Transverse colon (tissue), 4 donors: ENCODE data around the gene SERPIND1. TPM values are rescaled to one million over a fixed set of nuclear protein-coding genes. Genes with fewer than 3 reads are reported as not detected.

Experiments used
- DNase-seq: peaks from one replicate; pipeline ENCODE4 v3.0.0-alpha.2; 2019
- H3K27ac ChIP-seq, 4 donors: fragments of 200-600 bp; sonication (generic); 2 replicates each; pipeline ENCODE4 v1.5.1; 2016 to 2018; ENCODE audit warnings: inconsistent platforms in 4 of 4
- H3K27me3 ChIP-seq: fragments of 200-600 bp; sonication (generic); 2 replicates; pipeline ENCODE4 v1.5.1; 2017; ENCODE audit warnings: inconsistent platforms
- H3K36me3 ChIP-seq, 4 donors: fragments of 200-600 bp; sonication (generic); 2 replicates each; pipeline ENCODE4 v1.5.1; 2017 to 2019; ENCODE audit warnings: inconsistent platforms in 4 of 4
- H3K4me1 ChIP-seq, 4 donors: fragments of 200-600 bp; sonication (generic); 2 replicates each; pipeline ENCODE4 v1.5.1; 2017 to 2020; ENCODE audit warnings: inconsistent platforms in 4 of 4
- H3K4me3 ChIP-seq, 4 donors: fragments of 200-600 bp; sonication (generic); 1 replicate in 1 of 4; 2 replicates in 3 of 4; pipeline versions ENCODE4 v1.5.1 to v1.6.1; 2017 to 2019; ENCODE audit warnings: inconsistent platforms in 4 of 4
- H3K9me3 ChIP-seq, 2 donors: fragments of 200-600 bp; sonication (generic); 2 replicates each; pipeline ENCODE4 v1.5.1; 2017 to 2019; ENCODE audit warnings: inconsistent platforms in 2 of 2
- EP300 ChIP-seq: sonication (generic); formaldehyde crosslinking; IDR thresholded peaks from one replicate; pipeline ENCODE4 v1.6.1; 2017; ENCODE audit warnings: antibody characterized with exemption, low read depth
- POLR2A ChIP-seq: fragments of 450-650 bp; IDR thresholded peaks from one replicate; pipeline ENCODE4 v1.6.1; 2016; ENCODE audit warnings: antibody characterized with exemption, mild to moderate bottlenecking, moderate library complexity
- POLR2AphosphoS5 ChIP-seq, 3 donors: sonication (generic); formaldehyde crosslinking; IDR thresholded peaks; one replicate each; pipeline ENCODE4 v1.6.1; 2016; ENCODE audit warnings: antibody characterized with exemption in 3 of 3
- WGBS, 2 donors: methylation state at CpG; one replicate each; pipeline ENCODE4 v1.1.5; 2018; ENCODE audit warnings: low coverage in 1 of 2; 5-methylcytosine and 5-hydroxymethylcytosine counted together
- in situ Hi-C, 4 donors: fragments of 200-750 bp; cut with MboI; loops; one replicate each; pipeline versions ENCODE4 v1.15.0 to v1.15.1; 2017; ENCODE audit warnings: low sequenced_read_pairs in 3 of 4, low pct_ligation_motif_present in 1 of 4, low pct_unique_long_range_greater_than_20kb in 1 of 4
- intact Hi-C: fragments of 100-400 bp; cut with DNase I; formaldehyde crosslinking; loops from one replicate; pipeline ENCODE4 v1.15.1; 2023; ENCODE audit warnings: low total_unique reads
- total RNA-seq, 4 donors: library from RNA; depleted of rRNA; stranded (reverse); fragments of >200 nt; gene quantifications; one replicate each; pipeline ENCODE4 v1.1.0, GENCODE V29; 2016
- TF ChIP-seq, protein P1 (sequence below), 5 experiments: fragments of 200-600 bp in 3 of 5; fragments of 450-650 bp in 2 of 5; sonication (generic) in 3 of 5; IDR thresholded peaks; 1 replicate in 2 of 5; 2 replicates in 3 of 5; pipeline ENCODE4 v1.5.1; 2016 to 2017; ENCODE audit warnings: antibody characterized with exemption in 5 of 5, inconsistent platforms in 3 of 5, mild to moderate bottlenecking in 2 of 5, moderate library complexity in 1 of 5

Gene SERPIND1, protein sequence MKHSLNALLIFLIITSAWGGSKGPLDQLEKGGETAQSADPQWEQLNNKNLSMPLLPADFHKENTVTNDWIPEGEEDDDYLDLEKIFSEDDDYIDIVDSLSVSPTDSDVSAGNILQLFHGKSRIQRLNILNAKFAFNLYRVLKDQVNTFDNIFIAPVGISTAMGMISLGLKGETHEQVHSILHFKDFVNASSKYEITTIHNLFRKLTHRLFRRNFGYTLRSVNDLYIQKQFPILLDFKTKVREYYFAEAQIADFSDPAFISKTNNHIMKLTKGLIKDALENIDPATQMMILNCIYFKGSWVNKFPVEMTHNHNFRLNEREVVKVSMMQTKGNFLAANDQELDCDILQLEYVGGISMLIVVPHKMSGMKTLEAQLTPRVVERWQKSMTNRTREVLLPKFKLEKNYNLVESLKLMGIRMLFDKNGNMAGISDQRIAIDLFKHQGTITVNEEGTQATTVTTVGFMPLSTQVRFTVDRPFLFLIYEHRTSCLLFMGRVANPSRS
- not detected for total RNA-seq

DNA sequence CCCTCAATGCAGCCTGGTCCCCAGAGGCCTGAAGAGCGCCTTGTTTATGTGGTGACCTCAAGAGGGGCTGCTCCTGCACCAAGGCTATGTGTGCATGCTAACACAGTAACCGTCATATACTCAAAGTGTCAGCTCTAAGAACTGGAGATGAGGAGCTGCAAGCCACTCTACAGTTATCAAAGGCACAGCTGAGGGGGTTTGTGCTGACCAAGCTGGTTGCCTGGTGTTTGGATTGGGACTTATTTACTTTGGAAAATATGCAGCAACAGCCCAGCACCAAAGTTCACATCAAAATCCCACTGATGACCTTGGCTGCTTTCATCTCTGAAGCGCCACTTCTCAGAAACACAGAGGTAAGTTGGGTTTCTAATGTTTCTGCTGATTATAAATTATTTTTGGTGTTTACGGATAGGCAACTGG, at the start of gene SERPIND1:
SERPIND1 (plus strand) TSS at position 321 of the 420 bp plus-strand sequence. CDS start 5,200 bp downstream, outside the sequence.
- no peak within 1 kb of the TSS for H3K27ac ChIP-seq
- H3K4me1 ChIP-seq: peaks cover 0 to 12% (median 7%) of the 10 kb centered on the region in 4 donors
- H3K27me3 ChIP-seq: no peaks in the 10 kb centered on the region
- intact Hi-C loops: no loop called here
- 89 to 100% methylated on average over 1 to 4 of the region's 4 CpGs for WGBS, 2 donors
- no peaks in the 10 kb centered on the region for H3K9me3 ChIP-seq
- H3K36me3 ChIP-seq: peaks cover 0 to 2% (median under 1%) of the 10 kb centered on the region in 4 donors
- in situ Hi-C loops: no loop called here
- no peak for DNase-seq
- no peak within 1 kb of the TSS for H3K4me3 ChIP-seq
- TF ChIP-seq, protein P1, sequence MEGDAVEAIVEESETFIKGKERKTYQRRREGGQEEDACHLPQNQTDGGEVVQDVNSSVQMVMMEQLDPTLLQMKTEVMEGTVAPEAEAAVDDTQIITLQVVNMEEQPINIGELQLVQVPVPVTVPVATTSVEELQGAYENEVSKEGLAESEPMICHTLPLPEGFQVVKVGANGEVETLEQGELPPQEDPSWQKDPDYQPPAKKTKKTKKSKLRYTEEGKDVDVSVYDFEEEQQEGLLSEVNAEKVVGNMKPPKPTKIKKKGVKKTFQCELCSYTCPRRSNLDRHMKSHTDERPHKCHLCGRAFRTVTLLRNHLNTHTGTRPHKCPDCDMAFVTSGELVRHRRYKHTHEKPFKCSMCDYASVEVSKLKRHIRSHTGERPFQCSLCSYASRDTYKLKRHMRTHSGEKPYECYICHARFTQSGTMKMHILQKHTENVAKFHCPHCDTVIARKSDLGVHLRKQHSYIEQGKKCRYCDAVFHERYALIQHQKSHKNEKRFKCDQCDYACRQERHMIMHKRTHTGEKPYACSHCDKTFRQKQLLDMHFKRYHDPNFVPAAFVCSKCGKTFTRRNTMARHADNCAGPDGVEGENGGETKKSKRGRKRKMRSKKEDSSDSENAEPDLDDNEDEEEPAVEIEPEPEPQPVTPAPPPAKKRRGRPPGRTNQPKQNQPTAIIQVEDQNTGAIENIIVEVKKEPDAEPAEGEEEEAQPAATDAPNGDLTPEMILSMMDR (IDR thresholded peaks at IDR 0.05): no peak
- TF ChIP-seq POLR2AphosphoS5 (IDR thresholded peaks at IDR 0.05): no peak
- TF ChIP-seq EP300: no peak
- TF ChIP-seq POLR2A: no peak

DNA sequence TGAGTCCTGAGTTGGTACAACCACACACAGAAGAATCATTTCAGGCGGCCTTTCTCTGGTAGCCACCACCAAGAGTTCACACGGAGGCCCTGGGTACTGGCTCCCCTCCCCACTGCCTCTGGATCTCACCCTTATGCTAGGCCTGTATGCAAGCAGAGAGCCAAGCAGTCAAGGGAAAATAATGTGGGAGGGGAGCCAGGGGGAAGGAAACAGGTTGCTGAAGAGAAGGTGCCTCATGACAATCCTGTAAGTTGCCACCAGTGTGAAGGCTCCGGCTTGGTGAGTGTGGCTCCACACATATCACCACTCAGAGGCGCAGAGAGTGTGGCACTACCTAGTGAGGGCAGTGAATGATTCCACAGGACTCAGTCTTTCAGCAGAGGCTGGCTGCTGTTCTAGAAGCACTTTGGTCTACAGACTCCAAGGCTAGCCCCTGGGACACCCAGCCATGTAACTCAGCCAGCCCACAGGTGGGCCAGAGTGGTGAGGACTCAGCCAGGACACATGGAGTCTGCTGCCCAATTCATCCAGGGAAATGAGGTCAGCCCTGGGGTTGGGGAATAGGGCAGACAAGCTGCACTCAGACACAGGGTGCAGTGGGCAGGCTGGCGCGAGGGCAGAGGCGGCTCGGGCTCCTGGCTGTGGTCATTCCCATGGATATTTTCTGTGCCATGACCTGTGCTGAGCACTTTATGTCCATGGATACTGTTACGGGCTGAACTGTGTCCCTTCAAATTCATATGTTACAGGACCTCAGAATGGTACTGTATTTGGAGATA, 49.0 kb upstream of the SERPIND1 start:
- 97 to 100% methylated on average over 1 to 9 of the region's 9 CpGs for WGBS, 2 donors
- Histone ChIP-seq H3K27ac (no peak overlapping the region), H3K36me3 (peaks cover 0 to 44% (median 19%) of the 10 kb centered on the region in 4 donors), H3K27me3 (no peaks in the 10 kb centered on the region), H3K9me3 (no peaks in the 10 kb centered on the region), H3K4me1 (no peaks in the 10 kb centered on the region), H3K4me3 (no peak overlapping the region)
- in situ Hi-C loops: loop anchor here in 1 of 4 donors (25.0 kb wide), 2 partner anchors 138 to 313 kb away; no protein-coding TSS in a partner anchor
- intact Hi-C loops: loop anchor here (5.0 kb wide), 1 partner anchor 277 kb away; the partner anchor contains the start of gene THAP7
- DNase-seq: no peak
- TF ChIP-seq POLR2A (no peak), POLR2AphosphoS5 (IDR thresholded peaks at IDR 0.05) (no peak)

DNA sequence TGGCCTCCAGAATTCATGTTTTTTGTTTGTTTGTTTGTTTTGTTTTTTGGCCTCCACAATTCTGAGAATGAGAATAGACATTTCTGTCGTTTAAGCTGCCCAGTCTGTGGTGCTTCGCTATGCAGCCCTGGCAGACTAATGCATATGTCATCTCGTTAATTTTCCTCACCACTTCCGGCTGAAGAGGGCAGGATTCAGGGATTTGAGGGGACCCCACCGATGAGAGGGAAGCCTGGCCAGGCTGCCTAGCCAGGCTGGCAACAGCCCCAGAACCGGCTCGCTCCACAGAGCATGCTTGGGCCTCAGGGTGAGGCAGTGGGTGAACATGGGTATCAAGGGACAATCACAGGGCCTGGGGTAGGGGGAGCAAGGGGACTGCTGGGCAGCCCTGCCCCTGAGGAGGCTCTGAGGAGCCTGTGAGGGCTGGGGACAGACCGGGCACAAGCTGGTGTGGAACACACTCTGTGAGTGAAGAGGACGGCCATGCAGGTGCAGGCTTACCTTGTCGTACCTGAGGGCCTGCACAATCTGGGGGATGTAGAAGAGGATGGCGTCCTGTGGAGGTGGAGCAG, 47.8 kb upstream of the SERPIND1 start:
- H3K4me1 ChIP-seq: no peaks in the 10 kb centered on the region
- TF ChIP-seq, protein P1 (IDR thresholded peaks at IDR 0.05): no peak
- no peak for TF ChIP-seq EP300
- no peak for TF ChIP-seq POLR2AphosphoS5 (IDR thresholded peaks at IDR 0.05)
- no peak for TF ChIP-seq POLR2A
- intact Hi-C loops: no loop called here
- WGBS, 2 donors: 65 to 90% methylated on average over 4 to 11 of the region's 11 CpGs
- peaks cover 0 to 50% (median 19%) of the 10 kb centered on the region in 4 donors for H3K36me3 ChIP-seq
- H3K9me3 ChIP-seq: no peaks in the 10 kb centered on the region
- no peak overlapping the region for H3K27ac ChIP-seq
- no peak overlapping the region for H3K4me3 ChIP-seq
- DNase-seq: no peak
- in situ Hi-C loops: loop anchor here in 1 of 4 donors (25.0 kb wide), 1 partner anchor 314 kb away; no protein-coding TSS in a partner anchor
- no peaks in the 10 kb centered on the region for H3K27me3 ChIP-seq

DNA sequence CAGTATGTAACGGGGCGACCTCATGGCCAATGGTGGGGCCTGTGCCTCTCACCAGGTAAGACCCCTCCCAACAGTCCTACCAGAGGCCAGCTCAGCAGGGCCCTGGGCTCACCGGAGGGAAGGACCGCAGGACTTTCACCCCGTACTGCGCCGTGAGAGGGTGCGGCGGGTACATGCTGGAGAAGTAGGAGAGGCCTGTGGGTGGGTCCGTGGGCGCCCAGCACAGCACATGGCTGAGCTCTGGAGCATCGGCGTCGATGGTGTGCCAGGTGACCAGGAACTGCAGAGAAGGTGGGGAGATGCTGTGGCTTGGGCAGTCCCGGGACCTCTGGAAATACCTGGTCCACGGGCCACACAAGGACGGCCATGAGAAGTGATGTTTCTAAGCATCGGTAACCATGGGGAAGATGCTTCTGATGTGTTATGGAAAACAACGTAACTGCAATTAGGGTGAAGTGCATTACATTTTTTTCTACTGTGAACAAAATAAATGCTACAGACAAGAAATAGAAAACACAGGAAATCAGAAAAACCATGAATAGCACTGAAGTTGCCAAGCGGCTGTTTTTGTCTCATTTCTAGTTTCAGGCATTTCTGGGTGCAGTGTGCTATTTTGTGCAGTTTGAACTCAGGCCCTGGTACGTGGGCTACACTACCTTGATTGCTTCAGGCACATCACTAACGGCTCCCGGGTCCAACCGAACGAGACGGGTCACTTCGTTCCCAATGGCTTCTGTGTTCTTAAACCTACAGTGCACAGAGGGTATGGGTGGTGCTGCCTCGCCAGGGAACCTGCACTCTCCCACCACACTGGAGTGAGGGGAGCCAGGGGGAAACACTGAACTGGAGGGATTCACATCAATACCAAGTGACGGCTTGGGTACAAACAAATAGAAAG, 46.5 kb upstream of the SERPIND1 start:
- intact Hi-C loops: no loop called here
- Histone ChIP-seq H3K4me1 (no peaks in the 10 kb centered on the region), H3K9me3 (no peaks in the 10 kb centered on the region), H3K27ac (no peak overlapping the region), H3K4me3 (no peak overlapping the region), H3K27me3 (no peaks in the 10 kb centered on the region), H3K36me3 (peaks cover 0 to 53% (median 19%) of the 10 kb centered on the region in 4 donors)
- no peak for DNase-seq
- WGBS, 2 donors: 67 to 90% methylated on average over 3 to 29 of the region's 29 CpGs
- TF ChIP-seq EP300 (no peak), POLR2AphosphoS5 (IDR thresholded peaks at IDR 0.05) (no peak), POLR2A (no peak)
- TF ChIP-seq, protein P1 (IDR thresholded peaks at IDR 0.05): no peak
- in situ Hi-C loops: loop anchor here in 1 of 4 donors (25.0 kb wide), 1 partner anchor 315 kb away; no protein-coding TSS in a partner anchor
